Measurements from ENCODE around the gene IDI2.

GRCh38 chr10:990808-991207 is 34.9 kb downstream of the IDI2 start:
- TF ChIP-seq POLR2A (IDR thresholded peaks at IDR 0.05; ENCODE audit: low read depth, low read length) (no peak), SPI1 (IDR thresholded peaks at IDR 0.05; ENCODE audit: low read depth, low read length) (no peak), POLR2AphosphoS5 (IDR thresholded peaks at IDR 0.05; ENCODE audit: low read depth, low read length) (no peak)

Measured in GM12891 (cell line).